Gastrocnemius medialis (tissue), 4 donors: ENCODE results near the gene MFSD11.

Experiments used
- POLR2A ChIP-seq, 2 donors: fragments of 450-650 bp; IDR thresholded peaks; one replicate each; pipeline ENCODE4 v1.6.1; 2017; ENCODE audit warnings: antibody characterized with exemption in 2 of 2, mild to moderate bottlenecking in 2 of 2, moderate library complexity in 2 of 2
- TF ChIP-seq, protein P1 (sequence below), 5 experiments: fragments of 450-650 bp in 3 of 5; fragments of 200-600 bp in 2 of 5; sonication (generic) in 2 of 5; IDR thresholded peaks in 4 of 5; conservative IDR thresholded peaks in 1 of 5; 1 replicate in 4 of 5; 2 replicates in 1 of 5; pipeline ENCODE4 v1.5.1; 2016 to 2019; ENCODE audit warnings: antibody characterized with exemption in 5 of 5, mild to moderate bottlenecking in 3 of 5, moderate library complexity in 3 of 5

DNA sequence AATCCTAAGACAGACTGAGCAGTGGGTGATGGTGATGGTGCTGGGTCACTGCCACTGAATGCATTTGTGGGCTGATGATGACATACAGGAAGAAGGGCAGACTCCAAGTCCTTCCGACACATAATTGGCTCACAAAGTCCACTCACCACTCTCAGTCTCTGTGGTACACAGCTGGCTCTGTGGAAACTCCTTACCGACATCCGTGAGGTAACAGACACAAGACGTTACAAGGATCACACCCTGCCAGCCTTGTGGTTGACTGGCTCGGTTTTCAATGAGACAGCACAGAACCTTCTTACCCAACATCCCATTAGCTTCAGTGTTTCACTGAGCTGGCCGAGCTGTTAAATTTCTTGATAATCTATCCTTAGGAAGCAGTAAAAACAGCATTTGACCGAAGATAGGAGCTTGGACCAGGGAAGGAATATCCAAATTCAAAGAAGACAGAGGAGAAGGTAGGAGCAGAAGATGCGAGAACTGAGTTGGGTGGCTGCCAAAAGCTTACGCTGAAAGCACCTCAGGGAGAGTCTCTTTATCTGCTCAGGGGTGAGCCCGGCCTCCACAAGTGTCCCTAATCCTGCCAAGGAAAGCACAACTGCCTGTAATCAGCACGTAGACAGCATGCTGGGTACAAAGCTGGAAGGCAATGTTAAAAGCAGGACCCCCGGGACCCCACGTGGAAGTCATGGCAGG is 21.6 kb upstream of the MFSD11 start:
- TF ChIP-seq, protein P1, sequence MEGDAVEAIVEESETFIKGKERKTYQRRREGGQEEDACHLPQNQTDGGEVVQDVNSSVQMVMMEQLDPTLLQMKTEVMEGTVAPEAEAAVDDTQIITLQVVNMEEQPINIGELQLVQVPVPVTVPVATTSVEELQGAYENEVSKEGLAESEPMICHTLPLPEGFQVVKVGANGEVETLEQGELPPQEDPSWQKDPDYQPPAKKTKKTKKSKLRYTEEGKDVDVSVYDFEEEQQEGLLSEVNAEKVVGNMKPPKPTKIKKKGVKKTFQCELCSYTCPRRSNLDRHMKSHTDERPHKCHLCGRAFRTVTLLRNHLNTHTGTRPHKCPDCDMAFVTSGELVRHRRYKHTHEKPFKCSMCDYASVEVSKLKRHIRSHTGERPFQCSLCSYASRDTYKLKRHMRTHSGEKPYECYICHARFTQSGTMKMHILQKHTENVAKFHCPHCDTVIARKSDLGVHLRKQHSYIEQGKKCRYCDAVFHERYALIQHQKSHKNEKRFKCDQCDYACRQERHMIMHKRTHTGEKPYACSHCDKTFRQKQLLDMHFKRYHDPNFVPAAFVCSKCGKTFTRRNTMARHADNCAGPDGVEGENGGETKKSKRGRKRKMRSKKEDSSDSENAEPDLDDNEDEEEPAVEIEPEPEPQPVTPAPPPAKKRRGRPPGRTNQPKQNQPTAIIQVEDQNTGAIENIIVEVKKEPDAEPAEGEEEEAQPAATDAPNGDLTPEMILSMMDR (IDR thresholded peaks at IDR 0.05 in 4 of 5, conservative IDR thresholded peaks at IDR 0.05 in 1 of 5): no peak
- no peak for TF ChIP-seq POLR2A (IDR thresholded peaks at IDR 0.05)
